ENCODE data around the gene OR10V1.
A peak's percentile ranks its signal among the peaks of the same experiment; 100 is the strongest.

OR10V1 gene

DNA sequence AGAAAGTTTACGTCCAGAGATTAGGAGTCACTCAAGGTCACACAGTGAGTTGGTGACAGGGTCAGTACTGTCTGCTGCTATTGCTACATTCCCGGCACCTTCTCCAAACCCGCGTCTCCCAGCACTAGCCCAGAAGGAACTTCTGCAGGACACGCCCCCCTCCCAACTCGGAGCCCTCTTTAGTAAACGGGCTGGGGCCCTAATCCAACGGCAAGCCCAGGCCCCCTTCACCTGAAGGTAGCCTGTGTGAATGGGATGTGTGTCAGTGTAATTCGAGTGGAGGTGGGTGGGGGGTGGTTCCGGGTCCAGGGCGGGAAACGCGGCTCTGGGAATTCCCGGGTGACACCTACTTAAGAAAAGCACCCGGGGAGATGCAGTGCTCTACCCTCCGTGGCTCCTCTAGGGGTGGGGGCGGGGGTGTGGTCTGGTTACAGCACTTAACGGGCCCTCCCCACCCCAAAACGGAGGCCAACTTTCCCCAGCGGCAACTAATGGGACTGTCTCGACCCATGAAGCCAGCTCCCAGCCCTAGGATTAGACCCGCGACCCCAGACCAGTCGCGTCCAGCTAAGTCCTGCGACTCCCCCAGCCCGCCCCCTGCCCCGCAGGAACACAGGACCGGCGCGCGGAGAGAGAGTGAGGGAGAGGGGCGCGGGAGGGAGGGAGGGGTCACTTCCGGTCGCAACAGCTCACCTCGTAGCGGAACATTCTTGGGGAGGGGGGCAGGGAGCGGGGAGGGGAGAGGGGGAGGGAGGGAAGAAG, 45.3 kb downstream of the OR10V1 start (continued):
- TF ChIP-seq, protein P1, sequence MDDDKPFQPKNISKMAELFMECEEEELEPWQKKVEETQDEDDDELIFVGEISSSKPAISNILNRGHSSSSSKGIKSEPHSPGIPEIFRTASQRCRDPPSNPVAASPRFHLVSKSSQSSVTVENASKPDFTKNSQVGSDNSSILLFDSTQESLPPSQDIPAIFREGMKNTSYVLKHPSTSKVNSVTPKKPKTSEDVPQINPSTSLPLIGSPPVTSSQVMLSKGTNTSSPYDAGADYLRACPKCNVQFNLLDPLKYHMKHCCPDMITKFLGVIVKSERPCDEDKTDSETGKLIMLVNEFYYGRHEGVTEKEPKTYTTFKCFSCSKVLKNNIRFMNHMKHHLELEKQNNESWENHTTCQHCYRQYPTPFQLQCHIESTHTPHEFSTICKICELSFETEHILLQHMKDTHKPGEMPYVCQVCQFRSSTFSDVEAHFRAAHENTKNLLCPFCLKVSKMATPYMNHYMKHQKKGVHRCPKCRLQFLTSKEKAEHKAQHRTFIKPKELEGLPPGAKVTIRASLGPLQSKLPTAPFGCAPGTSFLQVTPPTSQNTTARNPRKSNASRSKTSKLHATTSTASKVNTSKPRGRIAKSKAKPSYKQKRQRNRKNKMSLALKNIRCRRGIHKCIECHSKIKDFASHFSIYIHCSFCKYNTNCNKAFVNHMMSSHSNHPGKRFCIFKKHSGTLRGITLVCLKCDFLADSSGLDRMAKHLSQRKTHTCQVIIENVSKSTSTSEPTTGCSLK (tag by site-specific recombination; IDR thresholded peaks at IDR 0.05), result no peak
- TF ChIP-seq ZNF211 (tag by site-specific recombination; IDR thresholded peaks at IDR 0.05; ENCODE audit: low read depth), result no peak
- TF ChIP-seq ZNF174 (tag by site-specific recombination; IDR thresholded peaks at IDR 0.05), result no peak
- TF ChIP-seq ZNF621 (tag by site-specific recombination; IDR thresholded peaks at IDR 0.05), result no peak
- TF ChIP-seq WT1 (tag by site-specific recombination; IDR thresholded peaks at IDR 0.05), result no peak
- TF ChIP-seq BCL11B (tag by site-specific recombination; IDR thresholded peaks at IDR 0.05; ENCODE audit: low read depth), result no peak
- TF ChIP-seq, protein P2, sequence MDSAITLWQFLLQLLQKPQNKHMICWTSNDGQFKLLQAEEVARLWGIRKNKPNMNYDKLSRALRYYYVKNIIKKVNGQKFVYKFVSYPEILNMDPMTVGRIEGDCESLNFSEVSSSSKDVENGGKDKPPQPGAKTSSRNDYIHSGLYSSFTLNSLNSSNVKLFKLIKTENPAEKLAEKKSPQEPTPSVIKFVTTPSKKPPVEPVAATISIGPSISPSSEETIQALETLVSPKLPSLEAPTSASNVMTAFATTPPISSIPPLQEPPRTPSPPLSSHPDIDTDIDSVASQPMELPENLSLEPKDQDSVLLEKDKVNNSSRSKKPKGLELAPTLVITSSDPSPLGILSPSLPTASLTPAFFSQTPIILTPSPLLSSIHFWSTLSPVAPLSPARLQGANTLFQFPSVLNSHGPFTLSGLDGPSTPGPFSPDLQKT (IDR thresholded peaks at IDR 0.05; ENCODE audit: borderline replicate concordance, low read depth, low read length), result no peak
- no peak for TF ChIP-seq ZNF214 (tag by site-specific recombination; IDR thresholded peaks at IDR 0.05; ENCODE audit: borderline replicate concordance)
- TF ChIP-seq ZNF473 (tag by site-specific recombination; IDR thresholded peaks at IDR 0.05), result no peak
- TF ChIP-seq ZNF580 (tag by site-specific recombination; IDR thresholded peaks at IDR 0.05), result no peak
- no peak for TF ChIP-seq ZNF654 (tag by site-specific recombination; IDR thresholded peaks at IDR 0.05; ENCODE audit: low read depth)
- TF ChIP-seq, protein P3, sequence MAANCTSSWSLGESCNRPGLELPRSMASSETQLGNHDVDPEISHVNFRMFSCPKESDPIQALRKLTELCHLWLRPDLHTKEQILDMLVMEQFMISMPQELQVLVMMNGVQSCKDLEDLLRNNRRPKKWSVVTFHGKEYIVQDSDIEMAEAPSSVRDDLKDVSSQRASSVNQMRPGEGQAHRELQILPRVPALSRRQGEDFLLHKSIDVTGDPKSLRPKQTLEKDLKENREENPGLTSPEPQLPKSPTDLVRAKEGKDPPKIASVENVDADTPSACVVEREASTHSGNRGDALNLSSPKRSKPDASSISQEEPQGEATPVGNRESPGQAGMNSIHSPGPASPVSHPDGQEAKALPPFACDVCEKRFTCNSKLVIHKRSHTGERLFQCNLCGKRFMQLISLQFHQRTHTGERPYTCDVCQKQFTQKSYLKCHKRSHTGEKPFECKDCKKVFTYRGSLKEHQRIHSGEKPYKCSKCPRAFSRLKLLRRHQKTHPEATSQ (tag by site-specific recombination; IDR thresholded peaks at IDR 0.05), result no peak
- no peak for TF ChIP-seq ZNF202 (tag by site-specific recombination; IDR thresholded peaks at IDR 0.05; ENCODE audit: borderline replicate concordance)
- TF ChIP-seq, protein P4, sequence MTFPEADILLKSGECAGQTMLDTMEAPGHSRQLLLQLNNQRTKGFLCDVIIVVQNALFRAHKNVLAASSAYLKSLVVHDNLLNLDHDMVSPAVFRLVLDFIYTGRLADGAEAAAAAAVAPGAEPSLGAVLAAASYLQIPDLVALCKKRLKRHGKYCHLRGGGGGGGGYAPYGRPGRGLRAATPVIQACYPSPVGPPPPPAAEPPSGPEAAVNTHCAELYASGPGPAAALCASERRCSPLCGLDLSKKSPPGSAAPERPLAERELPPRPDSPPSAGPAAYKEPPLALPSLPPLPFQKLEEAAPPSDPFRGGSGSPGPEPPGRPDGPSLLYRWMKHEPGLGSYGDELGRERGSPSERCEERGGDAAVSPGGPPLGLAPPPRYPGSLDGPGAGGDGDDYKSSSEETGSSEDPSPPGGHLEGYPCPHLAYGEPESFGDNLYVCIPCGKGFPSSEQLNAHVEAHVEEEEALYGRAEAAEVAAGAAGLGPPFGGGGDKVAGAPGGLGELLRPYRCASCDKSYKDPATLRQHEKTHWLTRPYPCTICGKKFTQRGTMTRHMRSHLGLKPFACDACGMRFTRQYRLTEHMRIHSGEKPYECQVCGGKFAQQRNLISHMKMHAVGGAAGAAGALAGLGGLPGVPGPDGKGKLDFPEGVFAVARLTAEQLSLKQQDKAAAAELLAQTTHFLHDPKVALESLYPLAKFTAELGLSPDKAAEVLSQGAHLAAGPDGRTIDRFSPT (tag by site-specific recombination; IDR thresholded peaks at IDR 0.05), result no peak
- TF ChIP-seq ZNF610 (tag by site-specific recombination; IDR thresholded peaks at IDR 0.05; ENCODE audit: borderline replicate concordance), result no peak
- no peak; the same call in 1 of the 2 replicates for TF ChIP-seq ZFHX2 (tag by site-specific recombination; conservative IDR thresholded peaks at IDR 0.05)
- peak; percentile 65; the same call in 1 of the 2 replicates for TF ChIP-seq KLF16 (tag by site-specific recombination; IDR thresholded peaks at IDR 0.05)
- TF ChIP-seq ZBTB11 (tag by site-specific recombination; conservative IDR thresholded peaks at IDR 0.05; ENCODE audit: low read depth), result peak; percentile 35; the same call in 1 of the 2 replicates
- TF ChIP-seq HOXD13 (CRISPR knock-in tag; IDR thresholded peaks at IDR 0.05; ENCODE audit: borderline replicate concordance), result no peak
- TF ChIP-seq ZBTB1 (tag by site-specific recombination; IDR thresholded peaks at IDR 0.05), result no peak
- no peak for TF ChIP-seq ZNF560 (tag by site-specific recombination; IDR thresholded peaks at IDR 0.05; ENCODE audit: borderline replicate concordance)
- TF ChIP-seq KLF9 (tag by site-specific recombination; IDR thresholded peaks at IDR 0.05; ENCODE audit: low read depth), result peak; percentile 81
- TF ChIP-seq ZNF341 (tag by site-specific recombination; IDR thresholded peaks at IDR 0.05; ENCODE audit: low read depth), result peak; percentile 79
- no peak for TF ChIP-seq ZNF169 (tag by site-specific recombination; IDR thresholded peaks at IDR 0.05)
- TF ChIP-seq ZSCAN23 (tag by site-specific recombination; IDR thresholded peaks at IDR 0.05), result no peak
- TF ChIP-seq, protein P5, sequence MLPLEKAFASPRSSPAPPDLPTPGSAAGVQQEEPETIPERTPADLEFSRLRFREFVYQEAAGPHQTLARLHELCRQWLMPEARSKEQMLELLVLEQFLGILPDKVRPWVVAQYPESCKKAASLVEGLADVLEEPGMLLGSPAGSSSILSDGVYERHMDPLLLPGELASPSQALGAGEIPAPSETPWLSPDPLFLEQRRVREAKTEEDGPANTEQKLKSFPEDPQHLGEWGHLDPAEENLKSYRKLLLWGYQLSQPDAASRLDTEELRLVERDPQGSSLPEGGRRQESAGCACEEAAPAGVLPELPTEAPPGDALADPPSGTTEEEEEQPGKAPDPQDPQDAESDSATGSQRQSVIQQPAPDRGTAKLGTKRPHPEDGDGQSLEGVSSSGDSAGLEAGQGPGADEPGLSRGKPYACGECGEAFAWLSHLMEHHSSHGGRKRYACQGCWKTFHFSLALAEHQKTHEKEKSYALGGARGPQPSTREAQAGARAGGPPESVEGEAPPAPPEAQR (tag by site-specific recombination; IDR thresholded peaks at IDR 0.05), result no peak
- TF ChIP-seq ZFP41 (tag by site-specific recombination; IDR thresholded peaks at IDR 0.05; ENCODE audit: borderline replicate concordance), result no peak
